LNCAP (cell line): ENCODE results near the gene SMARCC1.
A peak's percentile ranks its signal among the peaks of the same experiment; 100 is the strongest.

Source experiments
- CTCF ChIP-seq: fragments of 450-650 bp; IDR thresholded peaks from 2 replicates; pipeline ENCODE4 v1.5.1; 2017; ENCODE audit warnings: mild to moderate bottlenecking

The SMARCC1 gene

GRCh38 chr3:47802734-47803479 is 21.2 kb upstream of the SMARCC1 start, which contains the start of gene DHX30:
Gene DHX30, plus strand, starts transcription at chr3:47803138. Its CDS starts 7,546 bp downstream, at chr3:47810684.
- no peak for TF ChIP-seq CTCF

- peak; percentile 42; the same call in 1 of the 2 replicates for TF ChIP-seq CTCF
These were observed 18.0 kb upstream of the SMARCC1 start for GRCh38 chr3:47799733-47800132.

GRCh38 chr3:47794544-47794943 is 12.9 kb upstream of the SMARCC1 start:
- no peak for TF ChIP-seq CTCF

GRCh38 chr3:47792699-47793098 is 11.0 kb upstream of the SMARCC1 start:
- TF ChIP-seq CTCF, result no peak

- no peak for TF ChIP-seq CTCF
These were observed 9.6 kb upstream of the SMARCC1 start for GRCh38 chr3:47791193-47791855.

DNA sequence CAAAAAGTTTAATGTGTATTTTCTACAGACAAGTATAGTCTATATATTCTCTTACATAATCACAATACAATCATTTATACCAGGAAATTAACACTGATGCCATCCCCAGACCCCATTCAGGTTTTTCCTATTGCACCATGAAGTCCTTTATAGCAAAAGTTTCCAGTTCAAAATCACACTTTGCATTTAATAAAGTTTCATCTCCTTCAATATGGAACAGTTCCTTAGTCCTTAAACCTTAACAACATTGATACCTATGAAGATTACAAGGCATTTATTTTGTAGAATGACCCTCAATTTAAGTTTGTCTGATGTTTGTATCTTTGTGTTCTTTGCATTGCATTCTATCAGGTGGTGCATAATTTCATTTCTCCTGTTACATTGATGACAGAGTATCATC is 2.0 kb upstream of the SMARCC1 start:
- TF ChIP-seq CTCF, result no peak

DNA sequence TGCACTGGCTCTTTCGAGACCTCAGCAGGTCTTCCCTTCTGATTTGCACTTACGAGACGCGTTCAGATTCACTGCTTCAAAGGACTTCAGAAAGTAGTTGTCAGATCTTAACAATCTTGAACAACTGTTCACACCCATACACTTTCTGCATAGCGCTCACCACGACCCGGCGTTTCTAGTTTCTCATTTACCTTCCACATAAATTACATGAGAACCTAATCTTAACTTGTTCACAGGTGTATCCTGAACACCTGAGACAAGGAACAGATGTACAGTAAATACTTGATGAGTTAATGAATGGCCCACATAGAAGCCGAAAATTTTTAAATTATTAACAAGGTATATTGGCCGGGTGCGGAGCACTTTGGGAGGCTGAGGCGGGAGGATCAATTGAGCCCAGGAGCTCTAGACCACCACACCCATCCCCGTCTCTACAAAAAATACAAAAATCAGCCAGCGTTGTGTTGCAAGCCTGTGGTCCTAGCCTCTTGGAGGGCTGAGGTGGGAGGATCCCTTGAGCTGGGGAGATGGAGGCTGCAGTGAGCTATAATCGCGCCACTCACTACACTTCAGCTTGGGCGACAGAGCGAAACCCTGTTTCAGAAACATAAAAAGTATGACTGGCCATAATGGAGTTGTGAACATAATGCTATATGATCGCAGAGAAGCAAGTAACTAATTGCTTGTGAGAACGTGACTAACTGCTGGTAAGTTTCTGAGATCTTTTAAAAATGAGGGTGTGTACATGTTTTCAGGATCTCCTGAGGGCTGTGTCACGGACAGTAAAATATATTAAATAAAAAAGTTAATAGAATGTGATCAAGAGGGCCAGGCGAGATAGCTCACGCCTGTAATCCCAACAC is 984 bp upstream of the SMARCC1 start:
- no peak for TF ChIP-seq CTCF
